ENCODE results near the gene PDE1C. TPM values are rescaled to one million over a fixed set of nuclear protein-coding genes. Genes with fewer than 3 reads are reported as not detected.

The PDE1C gene
- total RNA-seq, 1 donor from 2014 or later, result 2.3 TPM

DNA sequence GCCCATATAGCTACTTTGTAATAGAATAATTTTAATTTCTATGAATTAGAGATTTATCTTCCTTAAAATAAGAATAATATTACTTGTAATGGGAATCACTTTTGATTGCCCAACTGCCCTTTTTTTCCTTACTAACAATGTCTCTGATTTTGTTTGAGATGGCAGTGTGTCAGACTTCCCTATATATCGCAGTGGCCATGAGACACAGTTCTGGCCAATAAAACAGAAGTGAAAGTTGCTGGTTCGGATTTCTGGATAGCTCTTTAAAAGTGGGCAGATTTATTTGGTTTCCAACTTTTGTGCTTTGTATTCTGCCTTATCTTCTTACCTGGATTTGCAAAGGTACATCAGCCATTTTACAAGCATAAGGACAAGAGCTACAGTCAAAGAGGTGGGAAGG, 213.0 kb downstream of the PDE1C start:
- TF ChIP-seq, protein P1, sequence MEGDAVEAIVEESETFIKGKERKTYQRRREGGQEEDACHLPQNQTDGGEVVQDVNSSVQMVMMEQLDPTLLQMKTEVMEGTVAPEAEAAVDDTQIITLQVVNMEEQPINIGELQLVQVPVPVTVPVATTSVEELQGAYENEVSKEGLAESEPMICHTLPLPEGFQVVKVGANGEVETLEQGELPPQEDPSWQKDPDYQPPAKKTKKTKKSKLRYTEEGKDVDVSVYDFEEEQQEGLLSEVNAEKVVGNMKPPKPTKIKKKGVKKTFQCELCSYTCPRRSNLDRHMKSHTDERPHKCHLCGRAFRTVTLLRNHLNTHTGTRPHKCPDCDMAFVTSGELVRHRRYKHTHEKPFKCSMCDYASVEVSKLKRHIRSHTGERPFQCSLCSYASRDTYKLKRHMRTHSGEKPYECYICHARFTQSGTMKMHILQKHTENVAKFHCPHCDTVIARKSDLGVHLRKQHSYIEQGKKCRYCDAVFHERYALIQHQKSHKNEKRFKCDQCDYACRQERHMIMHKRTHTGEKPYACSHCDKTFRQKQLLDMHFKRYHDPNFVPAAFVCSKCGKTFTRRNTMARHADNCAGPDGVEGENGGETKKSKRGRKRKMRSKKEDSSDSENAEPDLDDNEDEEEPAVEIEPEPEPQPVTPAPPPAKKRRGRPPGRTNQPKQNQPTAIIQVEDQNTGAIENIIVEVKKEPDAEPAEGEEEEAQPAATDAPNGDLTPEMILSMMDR (IDR thresholded peaks at IDR 0.05; ENCODE audit: insufficient read depth, low read length, poor library complexity, severe bottlenecking), result no peak
- no peaks in the 10 kb centered on the region for H3K27me3 ChIP-seq (ENCODE audit: control insufficient read depth, insufficient read depth, low read length)
- no peak overlapping the region for H3K4me3 ChIP-seq (ENCODE audit: low read depth, low read length)
- H3K36me3 ChIP-seq (ENCODE audit: control insufficient read depth, insufficient read depth, low read length), result no peaks in the 10 kb centered on the region
- DNase-seq (ENCODE audit: low read depth), result no peak

DNA sequence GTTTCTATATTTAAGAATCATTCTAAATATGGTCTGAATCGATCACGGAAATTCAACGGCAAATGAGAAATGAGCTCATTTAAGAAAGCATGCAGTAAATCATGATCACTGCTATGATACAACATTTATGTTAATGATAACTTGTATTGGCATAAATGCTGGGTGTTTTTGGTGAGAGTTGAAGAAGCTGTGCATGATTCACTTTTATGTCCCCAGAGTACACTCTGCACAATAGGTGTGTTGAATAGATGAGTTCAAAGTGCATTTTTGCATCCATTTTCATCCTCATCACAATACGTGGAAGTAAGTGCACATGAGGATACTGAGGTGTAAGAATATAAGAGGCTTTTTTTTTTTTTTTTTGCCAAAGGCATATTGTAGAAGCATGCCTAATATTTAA, 213.9 kb downstream of the PDE1C start:
- DNase-seq (ENCODE audit: low read depth), result no peak
- no peak overlapping the region for H3K4me3 ChIP-seq (ENCODE audit: low read depth, low read length)

DNA sequence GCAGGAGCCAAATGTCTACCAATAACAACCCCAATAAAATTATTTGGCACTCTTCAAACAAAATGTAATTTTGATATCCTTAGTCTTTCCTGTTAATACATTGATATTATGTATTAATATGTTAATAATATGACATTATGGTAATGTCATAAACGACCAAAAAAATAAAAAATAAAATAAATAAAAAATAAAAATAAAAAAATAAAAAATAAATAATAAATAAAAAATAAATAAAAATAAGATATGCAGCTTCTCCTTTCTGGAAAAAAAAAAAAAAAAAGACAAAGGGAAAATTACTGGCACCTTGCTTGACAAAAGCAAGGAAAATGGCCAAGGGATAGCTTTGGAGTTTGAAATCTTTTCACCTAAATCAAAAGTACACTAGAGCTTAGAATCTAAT, 214.7 kb downstream of the PDE1C start:
- Histone ChIP-seq H3K4me3 (ENCODE audit: low read depth, low read length) (no peak overlapping the region), H3K36me3 (ENCODE audit: control insufficient read depth, insufficient read depth, low read length) (no peaks in the 10 kb centered on the region), H3K27me3 (ENCODE audit: control insufficient read depth, insufficient read depth, low read length) (no peaks in the 10 kb centered on the region)
- no peak for DNase-seq (ENCODE audit: low read depth)
- TF ChIP-seq, protein P1 (IDR thresholded peaks at IDR 0.05; ENCODE audit: insufficient read depth, low read length, poor library complexity, severe bottlenecking), result no peak

More for the DNA sequence above, 213.9 kb downstream of the PDE1C start:
- no peaks in the 10 kb centered on the region for H3K27me3 ChIP-seq (ENCODE audit: control insufficient read depth, insufficient read depth, low read length)
- no peaks in the 10 kb centered on the region for H3K36me3 ChIP-seq (ENCODE audit: control insufficient read depth, insufficient read depth, low read length)
- TF ChIP-seq, protein P1 (IDR thresholded peaks at IDR 0.05; ENCODE audit: insufficient read depth, low read length, poor library complexity, severe bottlenecking), result no peak

DNA sequence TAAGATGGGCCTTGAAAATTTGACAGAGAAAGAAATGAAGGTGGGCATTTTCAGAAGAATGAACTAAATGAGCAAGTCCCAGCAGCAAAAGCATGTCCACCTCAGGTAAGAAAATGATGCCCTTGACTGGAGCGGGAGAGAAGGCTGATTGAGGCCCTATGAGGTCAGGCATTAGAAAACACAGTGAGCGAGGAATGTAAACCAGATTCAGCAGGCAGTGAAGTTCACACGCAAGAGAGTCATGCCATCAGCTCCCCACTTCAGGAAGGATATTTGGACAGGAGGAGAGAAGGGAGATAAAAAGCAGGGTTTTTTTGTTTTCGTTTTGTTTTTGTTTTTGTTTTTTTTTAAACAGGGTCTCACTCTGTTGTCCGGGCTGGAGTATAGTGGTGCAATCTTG, 216.8 kb downstream of the PDE1C start:
- H3K36me3 ChIP-seq (ENCODE audit: control insufficient read depth, insufficient read depth, low read length), result no peaks in the 10 kb centered on the region
- no peak for DNase-seq (ENCODE audit: low read depth)
- H3K4me3 ChIP-seq (ENCODE audit: low read depth, low read length), result no peak overlapping the region
- TF ChIP-seq, protein P1 (IDR thresholded peaks at IDR 0.05; ENCODE audit: insufficient read depth, low read length, poor library complexity, severe bottlenecking), result no peak
- no peaks in the 10 kb centered on the region for H3K27me3 ChIP-seq (ENCODE audit: control insufficient read depth, insufficient read depth, low read length)

DNA sequence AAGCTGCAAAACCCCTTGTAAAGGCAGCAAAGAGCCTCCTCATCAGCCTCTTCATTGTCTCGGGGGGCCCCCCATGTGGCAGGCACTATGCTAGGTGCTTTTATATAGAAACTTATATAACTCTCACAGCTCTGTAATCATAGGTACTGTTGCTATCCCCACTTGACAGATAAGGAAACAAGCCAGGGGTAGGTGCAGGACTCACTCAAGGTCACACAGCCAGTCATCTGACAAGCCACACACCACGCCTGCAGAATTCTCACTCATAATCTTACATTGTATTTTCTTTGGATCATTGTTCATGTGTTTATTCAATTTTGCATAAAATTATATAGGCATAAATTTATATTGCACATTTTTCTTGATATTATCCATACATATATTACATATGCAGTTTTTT, 217.7 kb downstream of the PDE1C start:
- DNase-seq (ENCODE audit: low read depth), result no peak
- Histone ChIP-seq H3K4me3 (ENCODE audit: low read depth, low read length) (no peak overlapping the region), H3K36me3 (ENCODE audit: control insufficient read depth, insufficient read depth, low read length) (no peaks in the 10 kb centered on the region), H3K27me3 (ENCODE audit: control insufficient read depth, insufficient read depth, low read length) (no peaks in the 10 kb centered on the region)
- TF ChIP-seq, protein P1 (IDR thresholded peaks at IDR 0.05; ENCODE audit: insufficient read depth, low read length, poor library complexity, severe bottlenecking), result no peak

DNA sequence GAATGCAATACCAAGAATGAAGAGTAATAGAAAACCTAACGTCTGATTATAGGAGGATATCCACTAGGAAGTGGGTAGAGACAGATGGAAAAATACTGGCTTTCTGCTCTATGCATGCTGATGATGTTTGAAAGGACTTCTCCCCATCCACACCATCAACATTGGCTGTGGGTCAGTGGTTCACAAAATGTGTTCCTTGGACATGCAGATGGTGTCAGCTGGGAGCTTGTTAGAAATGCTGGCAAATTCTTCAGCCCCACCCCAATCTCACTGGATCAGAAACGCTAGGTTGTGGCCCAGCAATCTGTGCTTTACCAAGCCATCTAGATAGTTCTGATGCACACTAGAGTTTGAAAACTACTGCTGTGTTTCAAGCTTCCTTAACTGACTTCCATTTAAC, 219.1 kb downstream of the PDE1C start:
- no peak overlapping the region for H3K4me3 ChIP-seq (ENCODE audit: low read depth, low read length)
- no peaks in the 10 kb centered on the region for H3K27me3 ChIP-seq (ENCODE audit: control insufficient read depth, insufficient read depth, low read length)
- no peaks in the 10 kb centered on the region for H3K36me3 ChIP-seq (ENCODE audit: control insufficient read depth, insufficient read depth, low read length)
- TF ChIP-seq, protein P1 (IDR thresholded peaks at IDR 0.05; ENCODE audit: insufficient read depth, low read length, poor library complexity, severe bottlenecking), result no peak
- DNase-seq (ENCODE audit: low read depth), result no peak

All from kidney epithelial cell (primary cell).